A673 (cell line): ENCODE data around the gene TSPAN14. TPM values are rescaled to one million over a fixed set of nuclear protein-coding genes. Genes with fewer than 3 reads are reported as not detected.

Experiments
- BruUV-seq: library from RNA; stranded (reverse); fragments of 400-500 nt; replicated peaks from 2 replicates; lab custom pipeline; 2021; lab: Mats Ljungman, UMichigan
- CTCF ChIA-PET: fragments of 300-600 bp; sonication (Branson Sonifier 250); formaldehyde crosslinking; loops from one replicate; lab custom pipeline; 2022; ENCODE audit warnings: antibody characterized with exemption; lab: Charles Lee
- POLR2A ChIA-PET: fragments of 300-600 bp; sonication (Branson Sonifier 250); formaldehyde crosslinking; loops from one replicate; lab custom pipeline; 2022; ENCODE audit warnings: antibody characterized with exemption; ENCODE audit not compliant: low non-redundant PET; lab: Charles Lee
- DNase-seq: peaks from one replicate; pipeline ENCODE4 v3.0.0-alpha.2; 2015; ENCODE audit warnings: low spot score
- H3K27ac ChIP-seq: fragments of 200-600 bp; sonication (generic); 2 replicates; pipeline ENCODE4 v1.5.1; 2016; ENCODE audit warnings: mixed run types, low read depth, mild to moderate bottlenecking, mixed read lengths, antibody characterized with exemption, low read length; ENCODE audit not compliant: poor library complexity, severe bottlenecking
- H3K27me3 ChIP-seq: fragments of 200-600 bp; sonication (generic); replicated peaks from 2 replicates; pipeline ENCODE4 v1.6.1; 2017; ENCODE audit warnings: mixed run types, low read depth, mild to moderate bottlenecking, mixed read lengths, antibody characterized with exemption, low read length; ENCODE audit not compliant: insufficient read depth, poor library complexity
- H3K36me3 ChIP-seq: fragments of 200-600 bp; sonication (generic); 2 replicates; pipeline ENCODE4 v1.6.1; 2016; ENCODE audit warnings: mixed run types, mild to moderate bottlenecking, mixed read lengths, antibody characterized with exemption, low read length; ENCODE audit not compliant: insufficient read depth, poor library complexity, severe bottlenecking
- H3K4me1 ChIP-seq: fragments of 200-600 bp; sonication (generic); 2 replicates; pipeline ENCODE4 v1.6.1; 2017; ENCODE audit warnings: mixed run types, mild to moderate bottlenecking, mixed read lengths, antibody characterized with exemption, low read length; ENCODE audit not compliant: insufficient read depth, poor library complexity, severe bottlenecking
- H3K4me3 ChIP-seq: fragments of 200-600 bp; sonication (generic); 2 replicates; pipeline ENCODE4 v1.5.1; 2016; ENCODE audit warnings: low read depth, mixed run types, mild to moderate bottlenecking, mixed read lengths, low read length; ENCODE audit not compliant: poor library complexity, severe bottlenecking
- H3K9me3 ChIP-seq: fragments of 200-600 bp; sonication (generic); 2 replicates; pipeline ENCODE4 v1.6.1; 2016; ENCODE audit warnings: mixed run types, low read depth, mild to moderate bottlenecking, mixed read lengths, antibody characterized with exemption, low read length; ENCODE audit not compliant: poor library complexity, severe bottlenecking
- EZH2 ChIP-seq: fragments of 200-600 bp; sonication (generic); IDR thresholded peaks from 2 replicates; pipeline ENCODE4 v1.6.1; 2017; ENCODE audit warnings: borderline replicate concordance, low read depth, mild to moderate bottlenecking, mixed read lengths, antibody characterized with exemption, low read length; ENCODE audit not compliant: poor library complexity, severe bottlenecking
- intact Hi-C: fragments of 100-400 bp; cut with micrococcal nuclease; formaldehyde crosslinking; loops from one replicate; pipeline ENCODE4 v1.10.0; 2022; ENCODE audit not compliant: unreplicated experiment
- total RNA-seq: library from RNA; stranded (reverse); gene quantifications from 2 replicates; pipeline ENCODE4 v1.2.3, GENCODE V29; 2021
- TF ChIP-seq, protein P1 (sequence below): fragments of 300-800, 200-600 bp; sonication (generic); conservative IDR thresholded peaks from 2 replicates; pipeline ENCODE4 v1.5.1; 2017; ENCODE audit warnings: low read depth, mild to moderate bottlenecking, antibody characterized with exemption, low read length, moderate library complexity, mixed read lengths

The TSPAN14 gene
- total RNA-seq, 1 experiment from 2014 or later = 50.4 TPM

DNA sequence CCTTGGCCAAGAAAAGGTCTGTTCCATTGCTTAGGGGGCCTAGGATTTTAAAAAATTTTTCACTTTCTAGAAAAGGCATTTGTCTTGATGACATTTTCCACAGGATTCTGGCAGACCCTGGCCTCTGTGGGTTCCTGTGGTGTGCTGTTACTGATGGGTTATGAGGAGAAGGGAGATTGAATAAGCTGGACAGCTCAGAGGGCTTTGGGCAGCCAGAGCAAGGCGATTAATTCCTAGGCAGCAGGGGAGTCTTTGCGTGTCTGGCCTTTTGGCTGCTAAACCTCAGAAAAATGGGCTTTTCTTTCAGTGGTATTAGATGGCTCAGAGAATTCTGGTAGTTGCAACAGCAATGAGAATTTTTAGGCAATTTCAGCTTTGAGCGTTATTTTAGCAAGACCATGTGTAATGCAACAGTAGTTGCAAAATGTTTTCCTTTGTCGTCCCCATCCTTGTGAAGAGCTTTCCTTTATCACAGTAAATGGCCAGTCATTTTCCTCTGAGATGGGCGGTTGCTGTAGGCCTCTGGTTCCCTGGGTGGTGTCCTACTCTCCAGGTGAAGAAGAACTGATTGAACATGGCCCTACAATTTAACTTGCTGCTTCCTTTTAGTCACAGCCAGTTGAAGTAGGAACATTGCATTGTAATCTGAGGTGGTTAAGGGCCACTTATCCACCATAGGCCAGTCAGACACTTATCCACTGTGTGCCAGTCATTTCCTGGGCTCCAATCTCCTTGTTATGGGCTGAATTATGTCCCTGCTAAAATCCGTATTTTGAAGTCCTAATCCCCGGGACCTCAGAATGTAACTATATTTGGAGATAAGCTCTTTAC is 126.7 kb downstream of the TSPAN14 start:
- ChIA-PET CTCF (no interaction called here), POLR2A (no interaction called here)
- TF ChIP-seq EZH2 = no peak
- TF ChIP-seq, protein P1, sequence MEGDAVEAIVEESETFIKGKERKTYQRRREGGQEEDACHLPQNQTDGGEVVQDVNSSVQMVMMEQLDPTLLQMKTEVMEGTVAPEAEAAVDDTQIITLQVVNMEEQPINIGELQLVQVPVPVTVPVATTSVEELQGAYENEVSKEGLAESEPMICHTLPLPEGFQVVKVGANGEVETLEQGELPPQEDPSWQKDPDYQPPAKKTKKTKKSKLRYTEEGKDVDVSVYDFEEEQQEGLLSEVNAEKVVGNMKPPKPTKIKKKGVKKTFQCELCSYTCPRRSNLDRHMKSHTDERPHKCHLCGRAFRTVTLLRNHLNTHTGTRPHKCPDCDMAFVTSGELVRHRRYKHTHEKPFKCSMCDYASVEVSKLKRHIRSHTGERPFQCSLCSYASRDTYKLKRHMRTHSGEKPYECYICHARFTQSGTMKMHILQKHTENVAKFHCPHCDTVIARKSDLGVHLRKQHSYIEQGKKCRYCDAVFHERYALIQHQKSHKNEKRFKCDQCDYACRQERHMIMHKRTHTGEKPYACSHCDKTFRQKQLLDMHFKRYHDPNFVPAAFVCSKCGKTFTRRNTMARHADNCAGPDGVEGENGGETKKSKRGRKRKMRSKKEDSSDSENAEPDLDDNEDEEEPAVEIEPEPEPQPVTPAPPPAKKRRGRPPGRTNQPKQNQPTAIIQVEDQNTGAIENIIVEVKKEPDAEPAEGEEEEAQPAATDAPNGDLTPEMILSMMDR = no peak
- Histone ChIP-seq H3K4me1 (no peaks in the 10 kb centered on the region), H3K9me3 (no peaks in the 10 kb centered on the region), H3K4me3 (no peak overlapping the region), H3K27me3 (no peaks in the 10 kb centered on the region), H3K27ac (no peak overlapping the region), H3K36me3 (no peaks in the 10 kb centered on the region)
- no peak for DNase-seq
- no TSS peak for BruUV-seq
- intact Hi-C loops = no loop called here

DNA sequence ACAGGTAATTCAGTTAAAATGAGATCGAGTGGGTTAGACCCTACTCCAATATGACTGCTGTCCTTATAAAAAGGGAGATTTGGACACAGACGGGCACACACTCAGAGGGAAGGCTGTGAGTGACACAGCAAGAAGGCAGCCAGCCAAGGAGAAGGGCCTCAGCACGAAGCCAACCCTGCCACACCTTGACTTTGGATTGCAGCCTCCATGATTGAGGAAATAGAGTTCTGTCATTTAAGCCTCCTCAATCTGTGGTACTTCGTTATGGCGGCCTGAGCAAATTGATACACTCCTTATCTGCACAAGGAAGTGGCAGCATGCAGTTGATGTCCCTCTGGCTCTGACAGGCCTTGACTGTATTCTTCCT is 127.3 kb downstream of the TSPAN14 start:
- ChIA-PET POLR2A (no interaction called here), CTCF (no interaction called here)
- Histone ChIP-seq H3K4me3 (no peak overlapping the region), H3K27ac (no peak overlapping the region), H3K27me3 (no peaks in the 10 kb centered on the region), H3K36me3 (no peaks in the 10 kb centered on the region), H3K9me3 (no peaks in the 10 kb centered on the region), H3K4me1 (no peaks in the 10 kb centered on the region)
- intact Hi-C loops = no loop called here
- TF ChIP-seq EZH2 = no peak
- TF ChIP-seq, protein P1 = no peak
- BruUV-seq = no TSS peak
- DNase-seq = no peak

DNA sequence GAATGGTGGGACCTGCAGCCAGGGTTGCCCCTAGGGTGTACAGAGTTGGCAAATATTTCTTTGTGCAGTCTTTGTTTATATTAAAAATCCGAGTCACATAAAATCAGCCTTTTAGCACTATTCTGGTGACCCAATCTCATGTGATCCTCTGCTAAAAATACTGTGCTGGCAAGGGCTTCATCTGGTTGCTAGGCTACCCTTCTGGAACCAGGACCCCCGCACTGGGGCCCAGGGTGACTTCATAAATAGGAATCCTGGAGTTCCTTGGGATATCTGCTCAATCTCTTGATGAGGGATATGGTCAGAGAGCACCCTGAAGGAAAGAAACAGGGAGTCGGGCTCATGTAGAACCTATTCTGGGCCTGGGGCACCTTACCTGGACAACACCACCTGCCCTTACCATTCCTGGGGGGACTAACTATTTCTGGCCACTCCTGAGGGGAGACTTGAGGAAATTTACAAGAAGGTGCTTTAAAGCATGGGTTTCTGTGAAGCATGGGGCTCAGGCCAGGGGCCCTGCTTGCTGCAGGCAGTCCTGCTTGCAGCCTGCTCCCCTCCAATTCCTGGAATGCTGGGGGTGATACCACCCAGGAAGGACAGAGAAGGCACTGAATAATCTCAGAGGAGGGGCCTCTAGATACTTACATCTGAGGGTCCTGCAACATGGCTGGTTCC is 128.3 kb downstream of the TSPAN14 start:
- no peaks in the 10 kb centered on the region for H3K4me1 ChIP-seq
- no TSS peak for BruUV-seq
- no peaks in the 10 kb centered on the region for H3K27me3 ChIP-seq
- TF ChIP-seq, protein P1 = no peak
- TF ChIP-seq EZH2 = no peak
- no peaks in the 10 kb centered on the region for H3K36me3 ChIP-seq
- DNase-seq = no peak
- H3K27ac ChIP-seq = no peak overlapping the region
- no peaks in the 10 kb centered on the region for H3K9me3 ChIP-seq
- ChIA-PET CTCF (no interaction called here), POLR2A (no interaction called here)
- no peak overlapping the region for H3K4me3 ChIP-seq
- intact Hi-C loops = no loop called here

Other genes starting within 250 kb of the TSPAN14 start
- gene ANXA11, start 248.8 kb upstream of the TSPAN14 start, total RNA-seq = 118 and 119 TPM in 2 replicates
- not detected in 2 replicates for gene MAT1A, start 164.7 kb upstream of the TSPAN14 start, total RNA-seq
- gene DYDC1, start 97.6 kb upstream of the TSPAN14 start, total RNA-seq = not detected in 2 replicates
- gene DYDC2, start 97.5 kb upstream of the TSPAN14 start, total RNA-seq = not detected in 2 replicates
- gene PRXL2A, start 45.8 kb upstream of the TSPAN14 start, total RNA-seq = 98.7 and 100 TPM in 2 replicates
- gene SH2D4B, start 83.6 kb downstream of the TSPAN14 start, total RNA-seq = 0.07 and 0.19 TPM in 2 replicates